ENCODE measurements around the gene MOB1A. TPM values are rescaled to one million over a fixed set of nuclear protein-coding genes. Genes with fewer than 3 reads are reported as not detected.

Gene MOB1A
- total and polyA plus RNA-seq, 2 of the 8 experiments (the other 6 are each of a cell fraction or from before 2014, with no cell fraction given): 21.6 to 91.7 TPM

DNA sequence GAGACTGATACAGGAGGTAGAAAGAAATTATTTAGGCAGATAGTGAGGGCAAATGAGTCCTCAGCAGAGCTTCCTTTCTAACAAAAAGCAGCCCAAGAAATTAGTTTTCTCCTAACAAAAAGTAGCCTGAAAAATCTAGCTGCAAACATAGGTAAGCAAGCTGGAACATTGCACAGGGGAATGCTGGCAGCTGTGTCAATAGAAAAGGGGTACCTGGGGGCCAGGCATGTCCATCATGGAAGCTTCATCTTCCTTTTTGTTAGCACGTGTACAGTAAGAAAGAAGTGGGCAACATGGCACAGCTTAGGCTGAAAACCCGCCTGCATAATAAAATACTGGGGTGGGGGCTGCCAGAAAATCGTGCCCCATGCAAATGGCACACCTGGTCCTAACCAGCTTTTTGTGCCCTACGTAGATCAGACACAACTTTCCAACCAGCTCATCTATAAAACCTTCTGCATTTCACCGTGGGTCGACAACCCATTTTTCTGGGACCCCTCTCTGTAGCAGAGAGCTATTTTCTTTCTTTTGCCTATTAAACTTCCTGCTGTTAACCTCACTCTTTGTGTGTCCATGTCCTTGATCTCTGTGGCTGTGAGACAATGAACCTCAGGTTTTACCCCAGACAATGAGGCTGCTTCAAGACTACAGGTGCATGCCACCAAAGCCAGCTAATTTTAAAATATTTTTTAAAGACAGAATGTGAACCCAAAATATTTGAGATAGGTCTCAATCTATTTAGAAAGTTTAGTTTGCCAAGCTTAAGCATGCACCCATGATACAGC is 13.1 kb upstream of the MOB1A start (continued):
- TF ChIP-seq EZH2 (IDR thresholded peaks at IDR 0.05; ENCODE audit: low read depth, low read length, severe bottlenecking) (no peak), POU5F1 (IDR thresholded peaks at IDR 0.05; ENCODE audit: low read depth, low read length) (no peak)

Measured in H1 (cell line).